ENCODE results near the gene NCL.

Gene NCL

DNA sequence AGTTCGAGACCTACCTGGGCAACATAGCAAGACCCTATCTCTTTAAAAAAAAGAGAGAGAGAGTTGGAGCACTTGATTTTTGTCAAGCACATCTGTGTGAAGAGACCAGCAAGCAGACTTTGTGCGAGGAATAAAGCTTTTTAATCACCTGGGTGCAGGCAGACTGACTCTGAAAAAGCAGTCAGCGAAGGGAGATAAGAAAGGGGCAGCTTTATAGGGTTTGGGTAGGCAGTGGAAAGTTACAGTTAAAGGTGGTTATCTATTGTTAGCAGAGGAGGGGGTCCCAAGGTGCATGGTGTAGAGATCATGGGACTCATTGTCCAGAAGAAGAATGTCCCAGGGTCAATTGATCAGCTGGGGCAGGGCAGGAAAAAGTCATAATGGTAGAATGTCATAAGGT, 34.4 kb downstream of the NCL start:
- Histone ChIP-seq H3K36me3 (ENCODE audit: insufficient read depth, low read length) (no peaks in the 10 kb centered on the region), H3K4me1 (ENCODE audit: insufficient read depth, low read length) (peaks cover 6% of the 10 kb centered on the region; the same call in 1 of the 2 replicates), H3K27ac (ENCODE audit: low read depth, low read length) (no peak overlapping the region), H3K4me3 (ENCODE audit: low read length) (no peak overlapping the region), H3K27me3 (ENCODE audit: insufficient read depth, low read length) (no peaks in the 10 kb centered on the region), H3K9ac (ENCODE audit: low read depth, low read length) (no peak overlapping the region), H3K9me3 (ENCODE audit: insufficient read depth, low read depth, low read length) (peaks cover 12% of the 10 kb centered on the region; the same call in 1 of the 2 replicates)
- WGBS, result 97% methylated on average over 3 of the region's 3 CpGs

DNA sequence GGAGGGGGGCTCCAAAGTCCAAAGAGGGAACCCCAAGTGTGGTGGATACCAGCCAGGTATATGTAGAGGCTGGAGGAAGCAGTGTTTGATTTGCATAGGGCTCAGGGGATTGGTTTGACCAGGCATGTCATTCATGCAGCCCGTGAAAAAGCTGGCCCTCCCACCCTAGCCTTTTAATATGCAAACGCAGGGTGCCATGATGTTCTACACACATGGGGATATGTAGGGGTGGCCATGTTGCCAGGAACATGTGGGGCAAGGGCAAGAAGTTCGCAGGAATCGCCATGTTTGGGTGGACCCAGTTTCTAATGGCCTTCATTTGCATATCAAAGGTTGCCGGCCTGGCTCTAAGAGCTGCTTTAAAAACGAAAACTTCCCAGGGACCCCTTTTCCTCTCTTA, 35.1 kb downstream of the NCL start:
- H3K4me3 ChIP-seq (ENCODE audit: low read length), result no peak overlapping the region
- no peaks in the 10 kb centered on the region for H3K36me3 ChIP-seq (ENCODE audit: insufficient read depth, low read length)
- H3K9ac ChIP-seq (ENCODE audit: low read depth, low read length), result no peak overlapping the region
- H3K4me1 ChIP-seq (ENCODE audit: insufficient read depth, low read length), result peaks cover 6% of the 10 kb centered on the region; the same call in 1 of the 2 replicates
- no peak overlapping the region for H3K27ac ChIP-seq (ENCODE audit: low read depth, low read length)
- H3K9me3 ChIP-seq (ENCODE audit: insufficient read depth, low read depth, low read length), result peaks cover 12% of the 10 kb centered on the region; the same call in 1 of the 2 replicates
- H3K27me3 ChIP-seq (ENCODE audit: insufficient read depth, low read length), result no peaks in the 10 kb centered on the region
- WGBS, result 38% methylated on average over 6 of the region's 6 CpGs

DNA sequence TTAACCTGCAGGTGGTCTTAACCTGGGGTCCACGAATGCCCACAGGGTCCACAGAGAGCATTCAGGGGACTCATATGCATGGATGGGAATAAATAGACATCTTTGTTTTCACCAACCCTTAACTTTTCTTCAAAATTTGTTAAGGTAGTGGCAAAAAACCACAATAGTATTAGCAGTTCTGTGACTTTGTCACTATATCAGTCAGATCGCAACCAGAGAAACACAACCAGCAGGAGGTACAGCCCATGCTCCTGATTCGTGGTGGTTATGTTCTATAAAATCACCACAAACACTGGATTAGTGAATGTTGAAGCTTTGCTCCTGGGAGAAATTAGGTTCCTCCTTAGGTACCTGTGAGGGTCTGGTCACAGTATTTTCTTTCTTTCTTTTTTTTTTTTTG, 37.2 kb downstream of the NCL start:
- Histone ChIP-seq H3K27ac (ENCODE audit: low read depth, low read length) (no peak overlapping the region), H3K4me1 (ENCODE audit: insufficient read depth, low read length) (peaks cover 6% of the 10 kb centered on the region), H3K36me3 (ENCODE audit: insufficient read depth, low read length) (no peaks in the 10 kb centered on the region), H3K9ac (ENCODE audit: low read depth, low read length) (no peak overlapping the region), H3K9me3 (ENCODE audit: insufficient read depth, low read depth, low read length) (peaks cover 10% of the 10 kb centered on the region; the same call in 1 of the 2 replicates), H3K4me3 (ENCODE audit: low read length) (no peak overlapping the region), H3K27me3 (ENCODE audit: insufficient read depth, low read length) (no peaks in the 10 kb centered on the region)
- 92% methylated on average over 3 of the region's 3 CpGs for WGBS

DNA sequence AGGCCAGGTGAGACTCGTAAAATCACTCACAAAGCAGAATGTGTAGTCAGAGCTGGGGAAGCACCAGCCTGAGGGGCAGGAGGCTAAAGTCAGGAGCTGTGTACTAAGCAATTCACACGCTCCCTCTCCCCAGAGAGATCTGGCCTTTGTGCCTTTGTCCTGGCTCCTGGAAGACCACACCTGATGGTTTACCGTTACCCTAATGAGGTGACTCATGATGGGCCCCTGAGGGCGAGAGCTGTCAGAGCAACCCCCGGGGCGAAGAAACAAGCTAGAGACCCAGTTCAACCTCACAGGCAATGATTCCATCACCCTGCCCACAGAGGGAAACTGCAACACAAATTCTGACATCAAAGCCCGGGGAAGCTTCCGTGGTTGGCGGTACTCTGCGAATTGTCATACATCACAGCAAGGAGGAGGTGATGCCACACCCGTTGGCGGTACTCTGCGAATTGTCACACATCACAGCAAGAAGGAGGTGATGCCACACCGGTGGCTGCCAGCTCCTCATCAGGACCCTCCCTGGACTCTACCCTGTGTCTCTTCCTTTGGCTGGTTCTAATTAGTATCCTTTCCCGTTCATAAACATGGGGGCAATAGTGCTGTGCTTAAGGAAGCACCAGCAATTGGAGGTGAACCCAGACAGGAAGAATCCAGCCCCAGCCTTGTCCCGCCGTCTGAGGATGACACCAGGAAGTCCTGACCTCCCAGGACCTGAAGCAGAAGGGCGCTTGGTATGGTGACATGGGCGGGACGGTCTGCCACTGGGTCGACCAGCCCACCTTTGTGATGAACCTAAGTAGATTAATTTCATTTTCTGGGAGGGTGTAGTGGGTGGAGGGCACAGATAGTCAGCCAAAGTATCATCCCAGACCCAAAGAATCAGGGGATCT, 38.2 kb downstream of the NCL start:
- 56% methylated on average over 21 of the region's 21 CpGs for WGBS
- H3K9ac ChIP-seq (ENCODE audit: low read depth, low read length), result no peak overlapping the region
- no peaks in the 10 kb centered on the region for H3K27me3 ChIP-seq (ENCODE audit: insufficient read depth, low read length)
- no peak overlapping the region for H3K27ac ChIP-seq (ENCODE audit: low read depth, low read length)
- H3K9me3 ChIP-seq (ENCODE audit: insufficient read depth, low read depth, low read length), result peaks cover 3% of the 10 kb centered on the region; the same call in 1 of the 2 replicates
- no peak overlapping the region for H3K4me3 ChIP-seq (ENCODE audit: low read length)
- H3K4me1 ChIP-seq (ENCODE audit: insufficient read depth, low read length), result peaks cover 6% of the 10 kb centered on the region
- H3K36me3 ChIP-seq (ENCODE audit: insufficient read depth, low read length), result no peaks in the 10 kb centered on the region

DNA sequence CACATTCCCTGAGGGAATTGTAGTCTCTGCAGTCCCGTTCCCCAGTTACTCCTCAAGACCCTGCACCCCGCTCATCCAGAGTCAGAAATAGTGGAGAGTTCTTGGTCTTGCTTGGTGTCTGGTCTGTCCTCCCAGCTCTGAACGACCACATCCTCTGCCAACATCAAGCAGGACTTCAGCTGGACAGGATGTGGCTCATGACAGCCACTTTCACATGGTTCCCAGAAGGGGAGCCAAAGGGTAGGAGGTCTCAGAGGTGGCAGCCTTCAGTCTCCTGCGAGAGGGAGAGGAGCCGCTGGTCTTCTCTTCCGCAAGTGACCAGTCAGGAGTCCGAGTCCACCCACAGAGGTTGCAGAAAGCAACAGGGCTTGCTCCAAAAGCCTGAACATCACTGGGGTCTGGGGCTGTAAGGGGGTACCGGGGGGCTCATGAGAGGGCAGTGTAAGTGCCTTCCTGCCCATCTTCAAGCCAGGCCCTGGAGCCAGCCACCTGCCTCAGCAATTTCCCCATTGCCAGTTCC, 38.9 kb downstream of the NCL start:
- Histone ChIP-seq H3K4me3 (ENCODE audit: low read length) (no peak overlapping the region), H3K27ac (ENCODE audit: low read depth, low read length) (no peak overlapping the region), H3K9ac (ENCODE audit: low read depth, low read length) (no peak overlapping the region), H3K27me3 (ENCODE audit: insufficient read depth, low read length) (no peaks in the 10 kb centered on the region), H3K9me3 (ENCODE audit: insufficient read depth, low read depth, low read length) (no peaks in the 10 kb centered on the region), H3K36me3 (ENCODE audit: insufficient read depth, low read length) (no peaks in the 10 kb centered on the region), H3K4me1 (ENCODE audit: insufficient read depth, low read length) (peaks cover 6% of the 10 kb centered on the region)
- WGBS, result 66% methylated on average over 8 of the region's 8 CpGs

DNA sequence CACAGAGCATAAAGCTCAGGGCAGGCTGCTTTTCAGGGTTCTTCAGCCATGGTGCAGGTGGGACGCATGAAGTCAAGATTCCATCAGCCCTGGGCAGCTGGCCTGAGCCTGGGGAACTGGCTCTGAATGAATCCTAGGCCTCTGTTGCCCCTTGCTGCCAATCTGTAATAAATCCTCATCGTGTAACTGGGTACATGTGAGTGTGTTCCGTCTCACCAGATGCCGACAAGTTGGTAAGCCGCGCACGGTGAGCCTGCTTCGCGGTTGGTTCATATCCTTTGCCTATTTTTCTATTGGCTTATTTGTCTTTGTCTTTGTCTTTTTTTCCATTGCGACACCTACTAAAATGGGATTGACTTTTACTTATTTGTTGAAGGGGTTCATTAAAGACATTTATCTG, 41.1 kb downstream of the NCL start:
- 95% methylated on average over 10 of the region's 10 CpGs for WGBS
- Histone ChIP-seq H3K9ac (ENCODE audit: low read depth, low read length) (no peak overlapping the region), H3K36me3 (ENCODE audit: insufficient read depth, low read length) (no peaks in the 10 kb centered on the region), H3K27me3 (ENCODE audit: insufficient read depth, low read length) (no peaks in the 10 kb centered on the region), H3K4me3 (ENCODE audit: low read length) (no peak overlapping the region), H3K4me1 (ENCODE audit: insufficient read depth, low read length) (peaks cover 6% of the 10 kb centered on the region), H3K27ac (ENCODE audit: low read depth, low read length) (no peak overlapping the region), H3K9me3 (ENCODE audit: insufficient read depth, low read depth, low read length) (no peaks in the 10 kb centered on the region)

DNA sequence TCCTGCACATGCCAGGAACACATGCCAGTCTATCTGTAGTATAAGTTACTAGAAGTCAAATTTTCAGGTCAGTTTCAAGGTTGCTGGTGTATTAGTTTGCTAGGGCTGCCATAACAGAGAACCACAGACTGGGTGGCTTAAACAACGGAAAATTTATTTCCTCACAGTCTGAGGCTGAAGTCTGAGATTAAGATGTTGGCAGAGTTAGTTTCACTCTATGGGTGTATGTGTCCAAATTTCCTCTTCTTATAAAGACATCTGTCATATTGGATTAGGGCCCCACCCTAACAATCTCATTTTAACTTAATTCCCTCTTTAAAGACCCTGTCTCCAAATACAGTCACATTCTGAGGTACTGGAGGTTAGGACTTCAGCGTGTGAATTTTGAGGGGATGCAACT, 42.2 kb downstream of the NCL start:
- Histone ChIP-seq H3K9me3 (ENCODE audit: insufficient read depth, low read depth, low read length) (no peaks in the 10 kb centered on the region), H3K27me3 (ENCODE audit: insufficient read depth, low read length) (no peaks in the 10 kb centered on the region), H3K4me1 (ENCODE audit: insufficient read depth, low read length) (peaks cover 6% of the 10 kb centered on the region), H3K27ac (ENCODE audit: low read depth, low read length) (no peak overlapping the region), H3K4me3 (ENCODE audit: low read length) (no peak overlapping the region), H3K9ac (ENCODE audit: low read depth, low read length) (no peak overlapping the region), H3K36me3 (ENCODE audit: insufficient read depth, low read length) (no peaks in the 10 kb centered on the region)
- WGBS, result 96% methylated on average over 2 of the region's 2 CpGs

DNA sequence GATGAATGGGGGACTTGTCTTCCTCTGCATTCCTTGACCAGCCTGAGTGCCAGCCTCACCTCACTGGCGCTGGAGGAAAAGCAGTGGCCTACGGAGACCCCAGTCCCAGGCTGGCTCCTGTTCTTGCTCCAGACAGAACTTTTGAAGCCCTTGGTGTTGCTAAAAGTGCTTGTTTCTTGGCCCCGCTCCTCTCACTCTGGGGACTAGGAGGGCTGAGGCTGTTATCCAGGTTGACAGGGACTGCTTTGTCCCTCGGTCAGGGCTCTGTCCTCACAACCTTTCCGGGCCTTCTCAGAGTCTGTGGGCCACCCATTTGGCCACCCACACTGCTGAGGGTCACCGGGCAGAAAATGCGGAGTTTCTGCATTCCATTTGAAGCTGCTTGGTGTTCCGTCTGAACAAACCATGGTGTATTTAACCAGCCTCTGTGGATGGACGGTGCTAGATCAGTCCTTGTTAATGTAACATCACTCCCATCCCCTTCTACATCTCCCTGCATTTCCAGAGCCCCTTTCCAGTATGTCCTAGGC, 43.2 kb downstream of the NCL start:
- Histone ChIP-seq H3K4me3 (ENCODE audit: low read length) (no peak overlapping the region), H3K36me3 (ENCODE audit: insufficient read depth, low read length) (no peaks in the 10 kb centered on the region), H3K9ac (ENCODE audit: low read depth, low read length) (no peak overlapping the region), H3K27me3 (ENCODE audit: insufficient read depth, low read length) (no peaks in the 10 kb centered on the region), H3K27ac (ENCODE audit: low read depth, low read length) (no peak overlapping the region), H3K4me1 (ENCODE audit: insufficient read depth, low read length) (peaks cover 6% of the 10 kb centered on the region), H3K9me3 (ENCODE audit: insufficient read depth, low read depth, low read length) (no peaks in the 10 kb centered on the region)
- WGBS, result 88% methylated on average over 9 of the region's 9 CpGs

DNA sequence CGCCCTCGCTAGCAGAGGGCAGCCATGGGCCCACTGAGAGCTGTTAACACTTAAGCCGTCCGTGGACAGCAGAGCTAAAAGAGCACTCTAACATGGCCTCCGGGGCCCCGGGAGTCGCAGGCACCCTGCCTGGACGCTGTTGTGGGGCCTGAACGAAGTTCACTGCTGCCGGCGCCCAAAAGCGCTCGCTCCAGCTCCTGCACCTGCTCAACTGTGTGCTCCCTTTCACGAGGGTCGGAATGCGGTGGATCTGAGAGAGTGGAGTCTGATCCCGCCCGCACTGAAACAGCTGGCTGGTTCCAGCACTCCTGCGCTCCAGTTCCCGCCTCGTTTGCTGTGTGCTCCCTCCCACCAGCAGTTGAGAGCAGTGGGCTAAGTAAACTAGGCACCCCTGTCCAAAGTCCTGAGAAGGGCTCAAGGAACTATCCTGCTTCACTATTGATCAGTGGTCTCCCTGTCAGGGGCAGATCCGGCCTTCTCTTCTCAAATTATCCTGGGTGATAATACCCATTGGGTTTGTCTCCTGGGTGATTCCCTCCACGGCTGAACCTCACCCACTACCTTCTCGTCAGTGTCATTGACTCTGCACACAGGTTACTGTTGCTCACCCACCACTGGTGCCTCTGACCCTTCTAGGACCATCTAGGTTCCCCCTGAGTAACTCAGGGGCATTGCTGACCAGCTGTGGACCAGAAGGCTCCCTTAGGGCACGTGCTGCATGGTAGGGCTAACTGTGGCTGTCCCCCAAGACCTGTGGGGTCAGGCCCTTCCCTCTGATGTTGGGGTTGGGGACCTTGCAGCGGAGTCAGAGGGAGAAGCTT, 45.3 kb downstream of the NCL start:
- Histone ChIP-seq H3K9ac (ENCODE audit: low read depth, low read length) (no peak overlapping the region), H3K27ac (ENCODE audit: low read depth, low read length) (no peak overlapping the region), H3K9me3 (ENCODE audit: insufficient read depth, low read depth, low read length) (no peaks in the 10 kb centered on the region), H3K4me1 (ENCODE audit: insufficient read depth, low read length) (peaks cover 6% of the 10 kb centered on the region), H3K36me3 (ENCODE audit: insufficient read depth, low read length) (no peaks in the 10 kb centered on the region), H3K4me3 (ENCODE audit: low read length) (no peak overlapping the region), H3K27me3 (ENCODE audit: insufficient read depth, low read length) (no peaks in the 10 kb centered on the region)
- 87% methylated on average over 25 of the region's 26 CpGs for WGBS

DNA sequence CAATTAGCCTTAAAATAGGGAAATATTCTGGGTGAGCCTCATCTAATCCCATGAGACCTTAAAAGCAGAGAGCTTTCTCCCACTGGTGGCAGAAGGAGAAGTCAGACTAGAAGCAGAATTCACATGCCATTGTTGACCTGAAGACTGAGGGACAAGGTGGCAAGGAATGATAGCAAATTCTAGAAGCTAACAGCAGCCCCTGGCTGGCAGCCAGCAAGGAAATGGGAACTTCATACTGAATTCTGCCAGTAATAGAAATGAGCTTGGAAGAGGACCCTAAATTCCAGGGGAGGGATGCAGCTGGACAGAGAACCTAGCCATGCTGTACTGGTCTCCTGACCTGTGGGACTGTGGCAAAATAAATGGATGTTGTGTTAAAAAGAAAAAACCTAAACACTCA, 49.3 kb downstream of the NCL start:
- Histone ChIP-seq H3K36me3 (ENCODE audit: insufficient read depth, low read length) (no peaks in the 10 kb centered on the region), H3K27me3 (ENCODE audit: insufficient read depth, low read length) (no peaks in the 10 kb centered on the region; the same call in 1 of the 2 replicates), H3K4me3 (ENCODE audit: low read length) (no peak overlapping the region), H3K9me3 (ENCODE audit: insufficient read depth, low read depth, low read length) (no peaks in the 10 kb centered on the region), H3K27ac (ENCODE audit: low read depth, low read length) (no peak overlapping the region), H3K4me1 (ENCODE audit: insufficient read depth, low read length) (peaks cover 33% of the 10 kb centered on the region), H3K9ac (ENCODE audit: low read depth, low read length) (no peak overlapping the region)
